Measurements from ENCODE around the gene MUC2.

Gene MUC2

GRCh38 chr11:1121813-1122663 lies 47.4 kb downstream of the MUC2 start:
- no peaks in the 10 kb centered on the region for H3K27me3 ChIP-seq
- TF ChIP-seq CTCF (IDR thresholded peaks at IDR 0.05; ENCODE audit: low read depth, low read length) = no peak
- no peaks in the 10 kb centered on the region for H3K4me1 ChIP-seq
- no peaks in the 10 kb centered on the region for H3K36me3 ChIP-seq
- H3K4me3 ChIP-seq (ENCODE audit: low read depth, low read length) = no peak overlapping the region
- no peak for DNase-seq
- H3K9me3 ChIP-seq = no peaks in the 10 kb centered on the region

- Histone ChIP-seq H3K27me3 (no peaks in the 10 kb centered on the region), H3K36me3 (no peaks in the 10 kb centered on the region)
These were observed 48.0 kb downstream of the MUC2 start for GRCh38 chr11:1122664-1123002.

GRCh38 chr11:1123970-1124369 lies 49.3 kb downstream of the MUC2 start:
- Histone ChIP-seq H3K4me1 (no peaks in the 10 kb centered on the region), H3K36me3 (no peaks in the 10 kb centered on the region), H3K27me3 (no peaks in the 10 kb centered on the region), H3K4me3 (ENCODE audit: low read depth, low read length) (no peak overlapping the region), H3K9me3 (no peaks in the 10 kb centered on the region)
- no peak for DNase-seq
- no peak for TF ChIP-seq CTCF (IDR thresholded peaks at IDR 0.05; ENCODE audit: low read depth, low read length)

More at GRCh38 chr11:1122664-1123002, 48.0 kb downstream of the MUC2 start:
- Histone ChIP-seq H3K4me1 (no peaks in the 10 kb centered on the region), H3K4me3 (ENCODE audit: low read depth, low read length) (no peak overlapping the region), H3K9me3 (no peaks in the 10 kb centered on the region)
- DNase-seq = no peak
- no peak for TF ChIP-seq CTCF (IDR thresholded peaks at IDR 0.05; ENCODE audit: low read depth, low read length)

Measured in BE2C (cell line).